ENCODE data around the gene FLCN.

FLCN gene

DNA sequence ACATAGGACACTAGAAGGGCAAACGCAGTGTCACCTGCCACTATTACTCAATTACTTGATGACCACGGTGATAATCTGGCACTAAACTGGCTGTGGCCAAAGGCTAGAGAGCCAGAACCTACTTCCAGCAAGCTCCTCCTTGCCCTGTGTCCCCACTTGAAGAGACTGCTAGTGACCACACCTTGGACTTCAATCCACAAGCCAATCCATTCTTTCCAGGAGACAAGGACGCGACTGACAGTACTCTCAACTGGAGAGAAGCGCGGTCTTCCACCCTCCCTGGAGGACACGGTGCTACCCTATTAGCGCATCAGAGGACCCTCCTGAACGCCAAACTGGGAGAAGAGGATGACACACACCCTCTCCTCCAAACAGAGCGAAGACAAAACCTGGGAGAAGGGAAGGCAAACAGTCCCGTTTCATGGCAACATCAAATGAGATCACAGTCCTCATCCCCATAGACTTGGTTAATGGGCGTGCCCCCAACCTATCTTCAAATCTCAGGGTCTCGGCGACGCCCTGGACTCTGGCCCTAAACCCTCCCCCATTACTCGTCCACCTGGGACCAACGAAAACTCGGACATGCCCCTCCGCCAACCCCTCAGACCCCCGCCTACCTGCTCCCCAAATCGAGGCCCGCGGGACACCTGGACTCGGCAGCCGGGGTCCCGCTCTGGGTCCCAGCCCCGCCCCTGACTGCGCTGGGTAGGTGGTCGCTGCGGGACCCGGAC is 508 bp downstream of the FLCN start:
- TF ChIP-seq, protein P1, sequence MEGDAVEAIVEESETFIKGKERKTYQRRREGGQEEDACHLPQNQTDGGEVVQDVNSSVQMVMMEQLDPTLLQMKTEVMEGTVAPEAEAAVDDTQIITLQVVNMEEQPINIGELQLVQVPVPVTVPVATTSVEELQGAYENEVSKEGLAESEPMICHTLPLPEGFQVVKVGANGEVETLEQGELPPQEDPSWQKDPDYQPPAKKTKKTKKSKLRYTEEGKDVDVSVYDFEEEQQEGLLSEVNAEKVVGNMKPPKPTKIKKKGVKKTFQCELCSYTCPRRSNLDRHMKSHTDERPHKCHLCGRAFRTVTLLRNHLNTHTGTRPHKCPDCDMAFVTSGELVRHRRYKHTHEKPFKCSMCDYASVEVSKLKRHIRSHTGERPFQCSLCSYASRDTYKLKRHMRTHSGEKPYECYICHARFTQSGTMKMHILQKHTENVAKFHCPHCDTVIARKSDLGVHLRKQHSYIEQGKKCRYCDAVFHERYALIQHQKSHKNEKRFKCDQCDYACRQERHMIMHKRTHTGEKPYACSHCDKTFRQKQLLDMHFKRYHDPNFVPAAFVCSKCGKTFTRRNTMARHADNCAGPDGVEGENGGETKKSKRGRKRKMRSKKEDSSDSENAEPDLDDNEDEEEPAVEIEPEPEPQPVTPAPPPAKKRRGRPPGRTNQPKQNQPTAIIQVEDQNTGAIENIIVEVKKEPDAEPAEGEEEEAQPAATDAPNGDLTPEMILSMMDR (IDR thresholded peaks at IDR 0.05; ENCODE audit: control insufficient read depth, insufficient read depth, low read depth, low read length, missing control alignments) = no peak
- DNase-seq (ENCODE audit: low read depth) = no peak
- H3K4me3 ChIP-seq (ENCODE audit: control insufficient read depth, low read depth, low read length) = peak overlapping the region; percentile 99

DNA sequence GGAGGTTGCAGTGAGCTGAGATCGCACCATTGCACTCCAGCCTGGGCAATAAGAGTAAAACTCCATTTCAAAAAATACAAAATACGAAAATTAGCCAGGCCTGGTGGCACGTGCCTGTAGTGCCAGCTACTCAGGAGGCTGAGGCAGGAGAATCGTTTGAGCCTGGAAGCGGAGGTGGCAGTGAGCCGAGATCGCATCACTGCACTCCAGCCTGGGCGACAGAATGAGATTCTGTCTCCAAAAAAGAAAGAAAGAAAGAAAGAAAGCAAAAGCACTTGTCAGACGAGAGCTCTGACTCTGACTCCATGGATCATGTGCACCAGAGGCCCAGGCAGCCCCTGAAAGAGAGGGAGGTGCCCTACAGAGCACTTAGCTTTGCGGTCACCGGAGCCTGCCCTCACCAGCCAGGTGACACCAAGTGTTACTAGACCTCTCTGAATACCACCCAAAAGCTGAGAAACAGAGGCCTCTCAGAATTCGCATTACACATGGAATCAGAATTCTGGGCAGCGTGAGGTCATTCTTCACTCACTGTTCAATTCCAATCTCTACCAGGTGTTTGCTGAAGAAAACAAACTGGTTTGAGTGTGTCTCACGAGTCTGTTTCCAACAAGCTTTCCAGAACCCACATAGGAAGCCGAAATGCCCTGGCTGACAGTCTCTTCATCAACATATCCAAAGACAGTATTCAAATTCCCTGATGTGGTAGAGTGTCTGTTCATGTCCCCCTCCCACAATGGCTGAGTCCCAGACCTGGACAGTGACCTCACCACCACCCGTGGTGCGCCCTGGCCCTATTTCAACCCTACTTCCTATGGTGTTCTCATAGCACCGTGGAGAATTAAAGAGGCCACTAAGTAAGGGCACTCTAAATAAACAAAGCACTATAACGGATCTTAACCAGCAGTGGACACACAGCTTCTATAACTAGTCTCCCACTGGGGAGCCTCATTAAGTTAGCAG is 1.5 kb downstream of the FLCN start:
- H3K4me3 ChIP-seq (ENCODE audit: control insufficient read depth, low read depth, low read length) = peak overlapping the region; percentile 99
- no peak for DNase-seq (ENCODE audit: low read depth)
- TF ChIP-seq, protein P1 (IDR thresholded peaks at IDR 0.05; ENCODE audit: control insufficient read depth, insufficient read depth, low read depth, low read length, missing control alignments) = no peak

DNA sequence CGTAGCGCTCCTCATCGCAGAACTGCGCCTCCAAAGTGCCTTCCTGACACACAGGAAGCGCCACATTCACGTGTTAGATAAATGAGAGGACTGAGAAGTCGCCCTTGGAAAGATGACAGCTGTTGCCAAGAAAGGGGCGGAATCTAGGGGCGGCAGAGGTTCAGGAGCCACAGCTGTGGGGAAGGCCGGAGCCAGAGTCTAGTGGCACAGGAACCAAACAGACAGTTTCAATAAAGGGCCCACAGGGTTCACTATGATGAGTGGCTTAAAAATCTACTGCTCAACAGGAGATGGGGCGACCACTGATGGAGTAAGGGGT is 4.7 kb downstream of the FLCN start:
- TF ChIP-seq, protein P1 (IDR thresholded peaks at IDR 0.05; ENCODE audit: control insufficient read depth, insufficient read depth, low read depth, low read length, missing control alignments) = no peak
- no peak overlapping the region for H3K4me3 ChIP-seq (ENCODE audit: control insufficient read depth, low read depth, low read length)
- no peak for DNase-seq (ENCODE audit: low read depth)

DNA sequence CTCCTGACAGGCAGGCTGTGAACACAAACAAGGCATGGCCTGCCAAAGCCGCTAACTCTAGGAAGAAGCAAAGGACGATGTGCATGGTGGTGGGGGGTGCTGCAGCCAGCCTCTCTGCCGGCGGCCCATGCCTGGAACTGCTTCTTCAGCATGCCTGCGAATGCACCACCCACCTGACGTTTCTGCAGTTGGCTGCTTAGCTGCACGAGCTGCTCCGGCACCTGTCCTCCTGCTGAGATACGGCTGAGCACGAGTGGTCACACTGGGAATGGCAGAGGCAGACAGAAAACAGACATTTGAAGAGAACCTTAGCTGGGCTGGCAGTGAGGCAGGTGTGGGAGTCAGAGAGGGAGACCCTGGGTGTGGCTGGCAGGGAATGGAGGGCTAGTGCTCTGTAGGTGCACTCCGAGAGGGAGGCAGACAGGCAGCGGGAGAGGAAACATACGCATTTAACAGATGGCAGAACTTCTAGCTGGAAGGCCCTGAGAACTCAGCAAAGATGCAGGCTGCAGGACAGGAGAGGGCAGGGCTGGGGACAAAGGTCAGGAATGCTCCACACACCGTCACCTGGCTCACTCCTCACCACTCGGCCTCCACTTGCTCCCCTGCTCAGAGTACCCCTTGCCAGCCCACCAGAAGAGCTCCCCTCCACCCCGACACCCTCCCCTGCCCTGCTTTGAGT is 5.2 kb downstream of the FLCN start:
- DNase-seq (ENCODE audit: low read depth) = no peak
- TF ChIP-seq, protein P1 (IDR thresholded peaks at IDR 0.05; ENCODE audit: control insufficient read depth, insufficient read depth, low read depth, low read length, missing control alignments) = no peak
- H3K4me3 ChIP-seq (ENCODE audit: control insufficient read depth, low read depth, low read length) = no peak overlapping the region

DNA sequence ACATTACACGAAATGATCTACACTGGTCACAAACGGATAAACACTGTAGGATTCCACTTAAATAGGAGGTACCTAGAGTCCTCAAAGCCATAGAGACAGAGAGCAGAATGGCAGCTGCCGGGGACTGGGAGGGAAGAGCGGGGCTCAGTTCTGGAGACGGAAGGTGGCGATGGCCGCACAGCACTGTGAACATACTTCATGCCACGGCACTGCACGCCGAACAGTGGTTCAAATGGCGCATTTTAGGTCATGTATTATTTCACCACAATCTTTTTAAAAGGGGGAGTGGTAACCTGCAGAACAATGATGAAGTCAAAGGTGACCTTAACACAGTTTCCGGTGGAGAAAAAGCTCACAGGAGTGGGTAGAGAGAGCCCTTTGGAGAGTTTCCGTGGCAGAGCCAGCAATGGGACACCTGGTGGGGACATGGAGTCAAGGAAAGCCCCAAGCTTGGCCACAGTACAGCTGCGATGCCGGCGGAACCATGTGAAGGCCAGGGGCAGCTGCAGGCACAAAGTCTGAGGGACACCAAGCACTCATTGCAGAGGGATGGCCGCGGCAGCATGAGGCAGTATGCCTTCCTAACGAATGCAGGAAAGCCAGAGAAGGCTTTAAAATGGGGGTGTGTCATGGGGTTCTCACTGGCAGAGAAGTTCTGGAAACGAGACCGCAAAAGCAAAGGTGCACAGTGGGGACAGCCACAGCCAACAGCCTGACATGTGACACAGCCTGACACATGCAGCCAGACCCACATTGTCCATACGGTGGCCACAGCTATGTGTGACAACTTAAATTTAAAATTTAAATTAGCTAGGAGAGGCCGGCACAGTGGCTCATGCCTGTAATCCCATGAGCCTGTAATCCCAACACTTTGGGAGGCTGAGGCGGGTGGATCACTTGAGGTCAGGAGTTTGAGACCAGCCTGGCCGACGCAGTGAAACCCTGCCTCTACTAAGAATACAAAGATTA is 7.3 kb downstream of the FLCN start:
- TF ChIP-seq, protein P1 (IDR thresholded peaks at IDR 0.05; ENCODE audit: control insufficient read depth, insufficient read depth, low read depth, low read length, missing control alignments) = no peak
- no peak for DNase-seq (ENCODE audit: low read depth)
- no peak overlapping the region for H3K4me3 ChIP-seq (ENCODE audit: control insufficient read depth, low read depth, low read length)
